H9 (cell line): Measurements from ENCODE around the gene SLC35B2. TPM values are rescaled to one million over a fixed set of nuclear protein-coding genes. Genes with fewer than 3 reads are reported as not detected.

Experiments used
- DNase-seq: peaks from one replicate; pipeline ENCODE4 v3.0.0-alpha.2; 2017
- H2AFZ ChIP-seq: one replicate; pipeline ENCODE4 v1.6.1; 2013; ENCODE audit warnings: mild to moderate bottlenecking, low read length, control low read depth, moderate library complexity
- H2AK5ac ChIP-seq: 2 replicates; pipeline ENCODE4 v1.6.1; 2013; ENCODE audit warnings: low read length, control low read depth, mixed read lengths; ENCODE audit not compliant: insufficient read length
- H2BK120ac ChIP-seq: one replicate; pipeline ENCODE4 v1.6.1; 2013; ENCODE audit warnings: low read depth, mild to moderate bottlenecking, low read length, control low read depth, inconsistent platforms; ENCODE audit not compliant: poor library complexity, severe bottlenecking
- H2BK12ac ChIP-seq: 2 replicates; pipeline ENCODE4 v1.6.1; 2013; ENCODE audit warnings: low read length, control low read depth, mixed read lengths, low read depth; ENCODE audit not compliant: insufficient read length
- H2BK15ac ChIP-seq: 2 replicates; pipeline ENCODE4 v1.6.1; 2013; ENCODE audit warnings: low read depth, low read length, control low read depth
- H2BK20ac ChIP-seq: one replicate; pipeline ENCODE4 v1.6.1; 2013; ENCODE audit warnings: low read depth, mild to moderate bottlenecking, low read length, control low read depth, inconsistent platforms; ENCODE audit not compliant: poor library complexity, severe bottlenecking
- H2BK5ac ChIP-seq: 2 replicates; pipeline ENCODE4 v1.6.1; 2013; ENCODE audit warnings: low read length, control low read depth, mixed read lengths; ENCODE audit not compliant: insufficient read length
- H3K14ac ChIP-seq: 2 replicates; pipeline ENCODE4 v1.6.1; 2013; ENCODE audit warnings: low read length, control low read depth; ENCODE audit not compliant: insufficient read depth
- H3K18ac ChIP-seq: 2 replicates; pipeline ENCODE4 v1.6.1; 2013; ENCODE audit warnings: low read depth, mild to moderate bottlenecking, mixed read lengths, low read length, control low read depth; ENCODE audit not compliant: insufficient read length
- H3K23ac ChIP-seq: 2 replicates; pipeline ENCODE4 v1.6.1; 2013; ENCODE audit warnings: low read length, control low read depth, mixed read lengths, low read depth; ENCODE audit not compliant: insufficient read length
- H3K23me2 ChIP-seq: 2 replicates; pipeline ENCODE4 v1.6.1; 2013; ENCODE audit warnings: low read depth, mild to moderate bottlenecking, mixed read lengths, low read length, control low read depth; ENCODE audit not compliant: insufficient read length, poor library complexity, severe bottlenecking
- H3K27ac ChIP-seq: 2 replicates; pipeline ENCODE4 v1.5.1; 2013; ENCODE audit warnings: low read length, control low read depth, mixed read lengths, low read depth; ENCODE audit not compliant: insufficient read length
- H3K27me3 ChIP-seq: 2 replicates; pipeline ENCODE4 v1.6.1; 2013; ENCODE audit warnings: low read length, control low read depth, inconsistent platforms; ENCODE audit not compliant: insufficient read depth
- H3K4ac ChIP-seq: 2 replicates; pipeline ENCODE4 v1.6.1; 2013; ENCODE audit warnings: low read depth, mild to moderate bottlenecking, control low read depth, inconsistent platforms, low read length, moderate library complexity
- H3K4me1 ChIP-seq: 2 replicates; pipeline ENCODE4 v1.6.1; 2013; ENCODE audit warnings: low read length, control low read depth, inconsistent platforms; ENCODE audit not compliant: insufficient read depth
- H3K4me2 ChIP-seq: 2 replicates; pipeline ENCODE4 v1.6.1; 2013; ENCODE audit warnings: low read length, control low read depth, mixed read lengths; ENCODE audit not compliant: insufficient read length, insufficient read depth
- H3K56ac ChIP-seq: 2 replicates; pipeline ENCODE4 v1.6.1; 2013; ENCODE audit warnings: low read depth, mild to moderate bottlenecking, mixed read lengths, low read length, control low read depth; ENCODE audit not compliant: insufficient read length
- H3K79me1 ChIP-seq: 2 replicates; pipeline ENCODE4 v1.6.1; 2013; ENCODE audit warnings: low read depth, mild to moderate bottlenecking, moderate library complexity, low read length, control low read depth, inconsistent platforms; ENCODE audit not compliant: insufficient read depth, poor library complexity, severe bottlenecking
- H3K79me2 ChIP-seq: 2 replicates; pipeline ENCODE4 v1.6.1; 2013; ENCODE audit warnings: low read length, control low read depth, inconsistent platforms; ENCODE audit not compliant: insufficient read depth
- H3K9ac ChIP-seq: 2 replicates; pipeline ENCODE4 v1.6.1; 2013; ENCODE audit warnings: low read length, control low read depth, mixed read lengths; ENCODE audit not compliant: insufficient read length; ENCODE audit errors: extremely low read depth
- H3K9me3 ChIP-seq: one replicate; pipeline ENCODE4 v1.6.1; 2013; ENCODE audit warnings: low read depth, low read length, inconsistent platforms; ENCODE audit not compliant: control insufficient read depth
- H3T11ph ChIP-seq: one replicate; pipeline ENCODE4 v1.6.1; 2013; ENCODE audit warnings: mild to moderate bottlenecking, low read length, control low read depth, inconsistent platforms
- H4K20me1 ChIP-seq: one replicate; pipeline ENCODE4 v1.6.1; 2013; ENCODE audit not compliant: control insufficient read depth, insufficient read length, insufficient read depth
- H4K5ac ChIP-seq: 2 replicates; pipeline ENCODE4 v1.6.1; 2013; ENCODE audit warnings: low read depth, mild to moderate bottlenecking, mixed read lengths, low read length, control low read depth; ENCODE audit not compliant: insufficient read length
- H4K8ac ChIP-seq: replicated peaks from 2 replicates; pipeline ENCODE4 v1.6.1; 2013; ENCODE audit warnings: low read length, control low read depth, mixed read lengths, low read depth; ENCODE audit not compliant: insufficient read length
- H4K91ac ChIP-seq: 2 replicates; pipeline ENCODE4 v1.6.1; 2013; ENCODE audit warnings: low read depth, mild to moderate bottlenecking, moderate library complexity, mixed read lengths, low read length, control low read depth; ENCODE audit not compliant: insufficient read length
- H3K27ac Mint-ChIP-seq, 3 experiments: 2 replicates in 2 of 3; 3 replicates in 1 of 3; pipeline ENCODE4 v1.8.0; 2020 to 2021; ENCODE audit warnings: mixed read lengths in 3 of 3, mild to moderate bottlenecking in 1 of 3, moderate library complexity in 1 of 3
- H3K27me3 Mint-ChIP-seq: 2 replicates; pipeline ENCODE4 v1.8.0; 2021; ENCODE audit warnings: low read depth, mild to moderate bottlenecking, moderate library complexity, mixed read lengths
- H3K36me3 Mint-ChIP-seq, 3 experiments: 2 replicates in 2 of 3; 3 replicates in 1 of 3; pipeline ENCODE4 v1.8.0; 2020 to 2021; ENCODE audit warnings: low read depth in 3 of 3, mixed read lengths in 3 of 3; ENCODE audit not compliant: insufficient read depth in 1 of 3
- H3K4me1 Mint-ChIP-seq, 2 experiments: 2 replicates each; pipeline ENCODE4 v1.8.0; 2020; ENCODE audit warnings: mixed read lengths in 2 of 2
- H3K4me3 Mint-ChIP-seq, 2 experiments: 2 replicates in 1 of 2; 3 replicates in 1 of 2; pipeline ENCODE4 v1.8.0; 2020 to 2021; ENCODE audit warnings: mild to moderate bottlenecking in 2 of 2, mixed read lengths in 2 of 2, moderate library complexity in 1 of 2
- H3K9me3 Mint-ChIP-seq, 2 experiments: 2 replicates in 1 of 2; 3 replicates in 1 of 2; pipeline ENCODE4 v1.8.0; 2020; ENCODE audit warnings: mild to moderate bottlenecking in 2 of 2, mixed read lengths in 2 of 2, moderate library complexity in 1 of 2
- CTCF ChIP-seq: fragments of 200-600 bp; sonication (generic); conservative IDR thresholded peaks from 3 replicates; pipeline ENCODE4 v1.8.0; 2021; ENCODE audit warnings: antibody characterized with exemption, mild to moderate bottlenecking
- WGBS: extraction: QIAGEN DNeasy Blood & Tissue Kit; methylation state at CpG from one replicate; pipeline ENCODE4 v1.1.7; 2013; ENCODE audit warnings: missing lambda C conversion rate, low lambda C conversion rate, mixed read lengths; ENCODE audit not compliant: insufficient read length; ENCODE audit errors: extremely low coverage; 5-methylcytosine and 5-hydroxymethylcytosine counted together
- total RNA-seq: library from RNA; stranded (reverse); gene quantifications from 2 replicates; pipeline ENCODE4 v1.2.1, GENCODE V29; 2021

SLC35B2 gene
- total RNA-seq, 1 experiment from 2014 or later: 34.5 TPM

GRCh38 chr6:44260451-44261297, 3.3 kb upstream of the SLC35B2 start:
- Histone ChIP-seq H3K14ac (no peak overlapping the region), H3K4ac (no peak overlapping the region), H4K91ac (no peak overlapping the region), H3K18ac (no peak overlapping the region), H3K4me2 (no peak overlapping the region), H3K56ac (no peak overlapping the region), H3K79me1 (no peaks in the 10 kb centered on the region), H2AK5ac (no peak overlapping the region), H2BK15ac (no peak overlapping the region), H3K23me2 (peaks cover 21% of the 10 kb centered on the region), H4K5ac (no peak overlapping the region), H3K27ac (no peak overlapping the region), H3K79me2 (no peaks in the 10 kb centered on the region), H3K9me3 (no peaks in the 10 kb centered on the region), H3K23ac (no peak overlapping the region), H2BK5ac (no peak overlapping the region), H3K9ac (no peak overlapping the region), H2BK120ac (no peak overlapping the region), H2BK20ac (no peak overlapping the region), H2BK12ac (no peak overlapping the region), H4K8ac (no peak overlapping the region), H2AFZ (no peak overlapping the region), H3T11ph (no peak overlapping the region), H4K20me1 (no peaks in the 10 kb centered on the region), H3K4me1 (no peaks in the 10 kb centered on the region; the same call in 1 of the 2 replicates), H3K27me3 (no peaks in the 10 kb centered on the region)
- no peaks in the 10 kb centered on the region; a peak in 1 of 5 replicates for H3K9me3 Mint-ChIP-seq
- peaks cover 15% of the 10 kb centered on the region for H3K27me3 Mint-ChIP-seq
- H3K4me1 Mint-ChIP-seq: peaks cover 44% of the 10 kb centered on the region in 2 experiments
- peaks cover 0 to 23% (median 10%) of the 10 kb centered on the region in 3 experiments; a peak in 6 of 7 replicates for H3K36me3 Mint-ChIP-seq
- no CpG with 5 or more reads among the region's 6 CpGs for WGBS
- H3K4me3 Mint-ChIP-seq: no peak overlapping the region; a peak in 1 of 5 replicates
- no peak overlapping the region for H3K27ac Mint-ChIP-seq
- DNase-seq: no peak
- no peak for TF ChIP-seq CTCF
